PC-9 (cell line): ENCODE data around the gene PFDN2.
A peak's percentile ranks its signal among the peaks of the same experiment; 100 is the strongest.

Experiments used
- EZH2 ChIP-seq: fragments of 200-600 bp; sonication (generic); IDR thresholded peaks from 2 replicates; pipeline ENCODE4 v1.8.0; 2017; ENCODE audit warnings: antibody characterized with exemption, low read depth
- TF ChIP-seq, protein P1 (sequence below): fragments of 200-600 bp; sonication (generic); conservative IDR thresholded peaks from 2 replicates; pipeline ENCODE4 v1.6.1; 2017; ENCODE audit warnings: mixed run types, antibody characterized with exemption, mild to moderate bottlenecking, moderate library complexity

- TF ChIP-seq, protein P1, sequence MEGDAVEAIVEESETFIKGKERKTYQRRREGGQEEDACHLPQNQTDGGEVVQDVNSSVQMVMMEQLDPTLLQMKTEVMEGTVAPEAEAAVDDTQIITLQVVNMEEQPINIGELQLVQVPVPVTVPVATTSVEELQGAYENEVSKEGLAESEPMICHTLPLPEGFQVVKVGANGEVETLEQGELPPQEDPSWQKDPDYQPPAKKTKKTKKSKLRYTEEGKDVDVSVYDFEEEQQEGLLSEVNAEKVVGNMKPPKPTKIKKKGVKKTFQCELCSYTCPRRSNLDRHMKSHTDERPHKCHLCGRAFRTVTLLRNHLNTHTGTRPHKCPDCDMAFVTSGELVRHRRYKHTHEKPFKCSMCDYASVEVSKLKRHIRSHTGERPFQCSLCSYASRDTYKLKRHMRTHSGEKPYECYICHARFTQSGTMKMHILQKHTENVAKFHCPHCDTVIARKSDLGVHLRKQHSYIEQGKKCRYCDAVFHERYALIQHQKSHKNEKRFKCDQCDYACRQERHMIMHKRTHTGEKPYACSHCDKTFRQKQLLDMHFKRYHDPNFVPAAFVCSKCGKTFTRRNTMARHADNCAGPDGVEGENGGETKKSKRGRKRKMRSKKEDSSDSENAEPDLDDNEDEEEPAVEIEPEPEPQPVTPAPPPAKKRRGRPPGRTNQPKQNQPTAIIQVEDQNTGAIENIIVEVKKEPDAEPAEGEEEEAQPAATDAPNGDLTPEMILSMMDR: peak; percentile 79
- TF ChIP-seq EZH2: no peak
Observed at GRCh38 chr1:161071886-161072371, 45.9 kb downstream of the PFDN2 start.
